Kidney epithelial cell (primary cell): ENCODE measurements around the gene SHC3. TPM values are rescaled to one million over a fixed set of nuclear protein-coding genes. Genes with fewer than 3 reads are reported as not detected.

ENCODE experiments used
- DNase-seq: peaks from one replicate; pipeline ENCODE4 v3.0.0-alpha.2; 2010; ENCODE audit warnings: low read depth
- H3K27me3 ChIP-seq: 2 replicates; pipeline ENCODE4 v1.6.0; 2011; ENCODE audit warnings: low read length; ENCODE audit not compliant: control insufficient read depth, insufficient read depth
- H3K36me3 ChIP-seq: 2 replicates; pipeline ENCODE4 v1.5.1; 2011; ENCODE audit warnings: low read length; ENCODE audit not compliant: control insufficient read depth, insufficient read depth
- H3K4me3 ChIP-seq: 2 replicates; pipeline ENCODE4 v1.5.1; 2011; ENCODE audit warnings: low read depth, mild to moderate bottlenecking, control low read depth, low read length
- total RNA-seq: library from RNA; depleted of rRNA; stranded (reverse); fragments of >200 nt; gene quantifications from 2 replicates; pipeline ENCODE4 v1.2.3, GENCODE V29; 2015
- TF ChIP-seq, protein P1 (sequence below): IDR thresholded peaks from 2 replicates; pipeline ENCODE4 v1.5.1; 2011; ENCODE audit warnings: mild to moderate bottlenecking, moderate library complexity, low read length, control low read depth, inconsistent platforms; ENCODE audit not compliant: insufficient read depth, poor library complexity, severe bottlenecking

The SHC3 gene
- total RNA-seq, 1 donor from 2014 or later: 2.9 TPM

DNA sequence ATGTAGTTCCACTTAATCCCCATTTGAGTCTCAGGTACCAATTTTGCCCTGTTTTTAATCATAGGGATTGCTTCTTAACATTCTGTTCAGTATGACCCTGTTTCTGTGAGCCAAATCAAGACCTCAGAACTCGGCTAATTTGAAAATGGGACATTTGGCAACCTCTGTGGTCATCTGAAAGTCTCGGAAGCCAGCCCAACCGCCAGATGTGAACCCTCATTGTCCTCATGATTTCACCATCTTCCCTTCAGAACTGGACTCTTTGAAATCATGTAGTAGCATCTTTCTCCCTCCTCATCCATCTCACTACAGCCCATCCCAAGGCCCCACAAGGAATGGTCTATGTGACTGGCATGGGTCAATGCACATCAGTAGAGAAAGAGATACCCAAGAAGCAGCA, 98.4 kb downstream of the SHC3 start:
- Histone ChIP-seq H3K4me3 (no peak overlapping the region), H3K36me3 (no peaks in the 10 kb centered on the region), H3K27me3 (no peaks in the 10 kb centered on the region)
- TF ChIP-seq, protein P1, sequence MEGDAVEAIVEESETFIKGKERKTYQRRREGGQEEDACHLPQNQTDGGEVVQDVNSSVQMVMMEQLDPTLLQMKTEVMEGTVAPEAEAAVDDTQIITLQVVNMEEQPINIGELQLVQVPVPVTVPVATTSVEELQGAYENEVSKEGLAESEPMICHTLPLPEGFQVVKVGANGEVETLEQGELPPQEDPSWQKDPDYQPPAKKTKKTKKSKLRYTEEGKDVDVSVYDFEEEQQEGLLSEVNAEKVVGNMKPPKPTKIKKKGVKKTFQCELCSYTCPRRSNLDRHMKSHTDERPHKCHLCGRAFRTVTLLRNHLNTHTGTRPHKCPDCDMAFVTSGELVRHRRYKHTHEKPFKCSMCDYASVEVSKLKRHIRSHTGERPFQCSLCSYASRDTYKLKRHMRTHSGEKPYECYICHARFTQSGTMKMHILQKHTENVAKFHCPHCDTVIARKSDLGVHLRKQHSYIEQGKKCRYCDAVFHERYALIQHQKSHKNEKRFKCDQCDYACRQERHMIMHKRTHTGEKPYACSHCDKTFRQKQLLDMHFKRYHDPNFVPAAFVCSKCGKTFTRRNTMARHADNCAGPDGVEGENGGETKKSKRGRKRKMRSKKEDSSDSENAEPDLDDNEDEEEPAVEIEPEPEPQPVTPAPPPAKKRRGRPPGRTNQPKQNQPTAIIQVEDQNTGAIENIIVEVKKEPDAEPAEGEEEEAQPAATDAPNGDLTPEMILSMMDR: no peak
- no peak for DNase-seq

DNA sequence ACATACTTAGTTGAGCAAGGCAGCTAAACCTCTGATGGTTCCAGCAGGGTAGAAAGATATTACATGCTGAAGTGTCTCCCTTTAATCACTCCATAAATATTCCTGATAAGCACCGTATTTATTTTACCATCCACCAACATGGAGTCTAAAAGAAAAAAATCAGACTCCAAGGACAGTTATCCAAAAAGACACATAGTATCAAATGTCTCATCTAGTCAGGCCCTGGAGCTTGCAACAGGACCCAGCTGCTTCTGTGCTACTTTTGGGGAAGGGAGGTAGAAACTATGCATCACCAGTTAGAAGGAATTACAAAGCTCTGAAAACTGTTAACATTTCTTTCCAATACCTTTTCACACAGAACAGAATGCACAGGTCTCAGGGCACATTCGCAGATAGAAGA, 99.2 kb downstream of the SHC3 start:
- DNase-seq: no peak
- Histone ChIP-seq H3K27me3 (no peaks in the 10 kb centered on the region), H3K36me3 (no peaks in the 10 kb centered on the region), H3K4me3 (no peak overlapping the region)
- TF ChIP-seq, protein P1: no peak

DNA sequence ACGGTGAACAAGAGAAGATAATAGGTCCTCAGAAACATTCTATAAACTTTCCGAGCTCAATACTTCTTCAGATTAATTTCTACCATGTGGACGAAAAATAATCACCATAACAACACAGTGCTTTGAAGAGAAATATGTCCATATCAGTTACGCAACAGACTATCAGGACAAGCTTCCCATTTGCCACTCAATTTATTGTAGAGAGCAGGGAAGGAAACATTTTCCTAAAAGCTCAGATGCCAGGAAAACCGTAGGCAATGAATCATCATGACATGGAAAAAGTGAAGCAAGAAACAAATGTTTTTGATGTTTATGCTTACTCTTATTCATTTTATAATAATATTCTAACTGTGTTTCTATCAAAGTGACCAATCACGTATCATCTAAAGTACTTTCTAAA, 99.8 kb downstream of the SHC3 start:
- TF ChIP-seq, protein P1: no peak
- no peak for DNase-seq
- Histone ChIP-seq H3K27me3 (no peaks in the 10 kb centered on the region), H3K36me3 (no peaks in the 10 kb centered on the region), H3K4me3 (no peak overlapping the region)

DNA sequence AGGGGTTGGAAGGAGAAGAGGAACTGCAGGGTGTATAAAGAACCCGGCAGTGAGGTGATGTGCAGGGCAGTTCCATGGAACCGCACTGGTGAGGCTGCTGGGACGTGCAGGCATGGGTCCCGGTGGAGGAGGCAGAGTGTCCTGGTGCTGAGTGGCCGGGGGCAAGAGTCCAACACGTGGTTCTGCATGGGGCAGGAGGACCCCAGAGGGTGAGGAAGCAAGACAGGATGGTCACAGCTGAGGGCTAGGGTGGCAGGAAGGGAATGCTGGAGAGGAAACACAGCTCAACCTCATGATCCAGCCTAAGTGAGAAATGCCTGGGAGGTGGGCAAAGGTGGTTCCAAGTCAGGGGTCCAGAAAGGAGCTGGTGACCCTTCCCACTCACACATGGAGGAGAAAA, 100.2 kb downstream of the SHC3 start:
- no peak overlapping the region for H3K4me3 ChIP-seq
- H3K27me3 ChIP-seq: no peaks in the 10 kb centered on the region
- no peak for DNase-seq
- H3K36me3 ChIP-seq: no peaks in the 10 kb centered on the region
- TF ChIP-seq, protein P1: no peak

DNA sequence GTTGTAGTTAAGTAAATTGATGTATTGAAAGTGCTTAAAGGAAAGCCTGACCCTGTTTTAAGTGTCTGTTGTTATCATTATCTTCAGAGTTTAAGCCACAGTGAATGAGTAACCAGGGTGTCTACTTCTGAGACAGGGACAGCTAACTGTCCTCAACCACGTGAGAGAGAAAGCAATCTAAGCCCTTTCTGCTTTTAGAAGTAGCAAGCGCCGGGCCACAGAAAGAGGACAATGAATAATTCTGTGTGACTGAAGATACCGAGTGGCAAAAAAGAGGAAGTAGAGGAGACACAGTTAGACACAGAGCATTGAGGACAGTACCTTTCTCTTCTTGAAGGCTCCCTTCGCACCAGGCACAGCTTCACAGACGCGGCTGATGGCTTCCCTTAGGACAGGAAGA, 101.1 kb downstream of the SHC3 start:
- H3K27me3 ChIP-seq: no peaks in the 10 kb centered on the region
- TF ChIP-seq, protein P1: no peak
- no peak for DNase-seq
- H3K4me3 ChIP-seq: no peak overlapping the region
- H3K36me3 ChIP-seq: no peaks in the 10 kb centered on the region

DNA sequence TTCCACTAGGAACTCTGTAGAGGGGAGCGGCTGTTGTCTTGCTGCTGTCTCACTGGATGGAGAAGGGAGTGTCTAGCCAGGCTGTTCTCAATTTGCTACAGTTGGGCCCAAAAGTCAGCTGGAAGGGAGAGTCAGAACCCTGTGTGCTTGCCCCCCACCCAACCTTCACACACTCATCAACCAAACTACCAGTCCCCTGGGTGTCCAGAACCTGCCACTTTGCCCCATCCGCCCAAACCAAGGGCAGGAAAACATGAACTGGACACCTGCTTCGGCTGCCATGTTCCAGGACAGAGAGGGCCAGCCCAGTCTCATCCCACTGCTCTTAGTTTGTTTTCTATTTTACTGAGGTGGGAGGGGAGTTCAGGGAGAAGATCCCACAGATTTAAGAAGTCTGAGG, 105.2 kb downstream of the SHC3 start:
- no peak for DNase-seq
- TF ChIP-seq, protein P1: no peak
- Histone ChIP-seq H3K36me3 (no peaks in the 10 kb centered on the region), H3K4me3 (no peak overlapping the region), H3K27me3 (no peaks in the 10 kb centered on the region)
